K562 (cell line): Measurements from ENCODE around the gene PUM1. TPM values are rescaled to one million over a fixed set of nuclear protein-coding genes. Genes with fewer than 3 reads are reported as not detected.

Experiments used
- BRCA1 ChIP-seq, 2 experiments: fragments of 450-650 bp in 1 of 2; sonication (generic) in 1 of 2; formaldehyde crosslinking in 1 of 2; IDR thresholded peaks; 2 replicates each; pipeline versions ENCODE4 v1.5.0 to v1.6.1; 2017 to 2020; ENCODE audit warnings: mild to moderate bottlenecking in 1 of 2, missing genetic modification reagents in 1 of 2
- CEBPZ ChIP-seq: fragments of 150-350 bp; IDR thresholded peaks from 2 replicates; pipeline ENCODE4 v1.6.1; 2014; ENCODE audit warnings: low read depth, mild to moderate bottlenecking, low read length, borderline replicate concordance
- CTBP1 ChIP-seq: fragments of 450-650 bp; IDR thresholded peaks from 2 replicates; pipeline ENCODE4 v1.6.1; 2016; ENCODE audit warnings: borderline replicate concordance
- CTCFL ChIP-seq: IDR thresholded peaks from 2 replicates; pipeline ENCODE4 v1.6.1; 2011; ENCODE audit warnings: borderline replicate concordance, low read depth, mild to moderate bottlenecking, moderate library complexity, low read length; ENCODE audit not compliant: insufficient read depth, poor library complexity, severe bottlenecking
- DPF2 ChIP-seq: fragments of 450-650 bp; IDR thresholded peaks from 2 replicates; pipeline ENCODE4 v1.6.1; 2016
- FUS ChIP-seq: fragments of 200-400 bp; formaldehyde crosslinking; optimal IDR thresholded peaks from 2 replicates; pipeline ENCODE3; 2017; ENCODE audit warnings: low read depth, low read length
- IFI16 ChIP-seq: fragments of 250-450 bp; sonication (Bioruptor Pico); IDR thresholded peaks from 2 replicates; pipeline ENCODE4 v2.1.2; 2022; ENCODE audit warnings: mild to moderate bottlenecking, inconsistent platforms
- MAX ChIP-seq: sonication (generic); formaldehyde crosslinking; IDR thresholded peaks from 2 replicates; pipeline ENCODE4 v1.9.0; 2022; ENCODE audit warnings: mild to moderate bottlenecking, missing genetic modification reagents
- NFE2 ChIP-seq: IDR thresholded peaks from 2 replicates; pipeline ENCODE4 v1.6.1; 2014; ENCODE audit warnings: antibody characterized with exemption, low read depth
- NR4A1 ChIP-seq, 2 experiments: fragments of 250-450 bp in 1 of 2; fragments of 450-650 bp in 1 of 2; sonication (Bioruptor Pico) in 1 of 2; IDR thresholded peaks; 2 replicates each; pipeline versions ENCODE4 v1.4.0 to v1.6.1; 2016 to 2020; ENCODE audit warnings: mild to moderate bottlenecking in 2 of 2, missing compliant biosample characterization in 1 of 2, missing genetic modification characterization in 1 of 2, moderate library complexity in 1 of 2
- OTX1 ChIP-seq: fragments of 450-650 bp; formaldehyde crosslinking; IDR thresholded peaks from 2 replicates; pipeline ENCODE4 v1.4.0; 2022; ENCODE audit warnings: mild to moderate bottlenecking
- SIRT6 ChIP-seq: IDR thresholded peaks from one replicate; pipeline ENCODE4 v1.6.1; 2012; ENCODE audit warnings: low read depth, mild to moderate bottlenecking, control low read depth, inconsistent platforms, low read length, moderate library complexity
- ZNF592 ChIP-seq: fragments of 450-650 bp; IDR thresholded peaks from 2 replicates; pipeline ENCODE4 v1.6.1; 2017; ENCODE audit warnings: antibody characterized with exemption, mild to moderate bottlenecking
- ZNF644 ChIP-seq: fragments of 200-800 bp; sonication (Bioruptor generic); IDR thresholded peaks from 2 replicates; pipeline ENCODE4 v1.6.1; 2016; ENCODE audit warnings: low read depth, missing genetic modification characterization, missing compliant biosample characterization
- polyA plus RNA-seq, 8 experiments: library from polyadenylated mRNA; depleted of rRNA in 4 of 8; stranded (reverse) in 5 of 8; unstranded in 3 of 8; fragments of >200 nt; fragmentation: Nextera tagmentation in 2 of 8; fragmentation: Illumina TruSeq in 1 of 8; extraction: Ambion mirVana in 2 of 8; extraction: Trizol in 1 of 8; gene quantifications; 2 replicates each; pipeline versions ENCODE4 v1.2.1 to v1.2.3, GENCODE V29; 2011 to 2014; ENCODE audit warnings: inconsistent platforms in 1 of 8, missing spikeins in 1 of 8
- total RNA-seq, 7 experiments: library from RNA; depleted of rRNA in 6 of 7; stranded (reverse); fragments of >200 nt in 6 of 7; fragmentation: Illumina TruSeq in 2 of 7; extraction: Trizol in 2 of 7; gene quantifications; 2 replicates each; pipeline versions ENCODE4 v1.2.1 to v1.2.3, GENCODE V29; 2011 to 2021; ENCODE audit warnings: low replicate concordance in 1 of 7

Gene PUM1
- total and polyA plus RNA-seq, 9 of the 15 experiments (the other 6 are each of a cell fraction or from before 2014, with no cell fraction given), result 37.7 to 104 (median 55.7) TPM

GRCh38 chr1:30909365-30910068 is 156.0 kb downstream of the PUM1 start (continued):
- TF ChIP-seq CTCFL, result peak; percentile 25
- TF ChIP-seq CTBP1, result 0 out of 2 replicates have a peak, but pooled peaks have one; percentile 18
- TF ChIP-seq SIRT6, result no peak
- TF ChIP-seq FUS, result no peak
- no peak for TF ChIP-seq CEBPZ
- 0 out of 2 replicates have a peak, but pooled peaks have one; percentile 35 for TF ChIP-seq OTX1
- TF ChIP-seq ZNF592, result 0 out of 2 replicates have a peak, but pooled peaks have one; percentile 12
- TF ChIP-seq NFE2, result no peak
- TF ChIP-seq BRCA1 (IDR thresholded peaks at IDR 0.05), result no peak
- TF ChIP-seq BRCA1 (CRISPR knock-in tag; IDR thresholded peaks at IDR 0.05), result no peak
- TF ChIP-seq IFI16 (CRISPR knock-in tag), result 0 out of 2 replicates have a peak, but pooled peaks have one; percentile 15
- no peak for TF ChIP-seq NR4A1 (CRISPR knock-in tag; IDR thresholded peaks at IDR 0.05)
- TF ChIP-seq NR4A1 (tag; IDR thresholded peaks at IDR 0.05), result 0 out of 2 replicates have a peak, but pooled peaks have one; percentile 14
- no peak for TF ChIP-seq ZNF644 (tag)
- TF ChIP-seq MAX, result 0 out of 2 replicates have a peak, but pooled peaks have one; percentile 53
- TF ChIP-seq DPF2, result 0 out of 2 replicates have a peak, but pooled peaks have one; percentile 13
